GM12872 (cell line): ENCODE data around the gene FGD2.

Experiments used
- CTCF ChIP-seq: IDR thresholded peaks from 3 replicates; pipeline ENCODE4 v1.5.1; 2011; ENCODE audit warnings: low read depth, mild to moderate bottlenecking, low read length, moderate library complexity; ENCODE audit not compliant: insufficient read depth

The FGD2 gene

GRCh38 chr6:37052027-37052628, 46.7 kb downstream of the FGD2 start:
- TF ChIP-seq CTCF, result no peak

GRCh38 chr6:37053683-37054082, 48.2 kb downstream of the FGD2 start:
- no peak for TF ChIP-seq CTCF

- TF ChIP-seq CTCF, result no peak
These were observed 48.7 kb downstream of the FGD2 start for GRCh38 chr6:37054171-37054570.

GRCh38 chr6:37054580-37054979, 49.1 kb downstream of the FGD2 start:
- no peak for TF ChIP-seq CTCF

- TF ChIP-seq CTCF, result no peak
These were observed 50.6 kb downstream of the FGD2 start for GRCh38 chr6:37056112-37056403.

GRCh38 chr6:37056439-37057127, 51.1 kb downstream of the FGD2 start:
- TF ChIP-seq CTCF, result no peak

GRCh38 chr6:37057128-37057471, 51.6 kb downstream of the FGD2 start:
- TF ChIP-seq CTCF, result no peak
